NOMO-1 (cell line): ENCODE data around the gene INSM1.

Experiments
- DNase-seq, 2 experiments: peaks; one replicate each; lab custom pipeline; 2025; ENCODE audit not compliant: unreplicated experiment in 2 of 2; lab: John Stamatoyannopoulos, UW

Gene INSM1

GRCh38 chr20:20360464-20360863 lies 7.4 kb upstream of the INSM1 start:
- peak; percentile 58 to 60 for DNase-seq

- no peak for DNase-seq
Measured at GRCh38 chr20:20362774-20363433, 5.0 kb upstream of the INSM1 start.

GRCh38 chr20:20363434-20363798 lies 4.5 kb upstream of the INSM1 start:
- DNase-seq, result no peak

- no peak for DNase-seq
Measured at GRCh38 chr20:20363799-20364592, 3.9 kb upstream of the INSM1 start.

- no peak for DNase-seq
Measured at GRCh38 chr20:20364593-20365479, 3.1 kb upstream of the INSM1 start.

GRCh38 chr20:20365480-20366161 lies 2.3 kb upstream of the INSM1 start:
- no peak for DNase-seq

GRCh38 chr20:20366551-20366875 lies 1.4 kb upstream of the INSM1 start:
- no peak for DNase-seq

- no peak for DNase-seq
Measured at GRCh38 chr20:20366876-20367574, 879 bp upstream of the INSM1 start.

- no peak for DNase-seq
Measured at GRCh38 chr20:20368418-20369249, 730 bp downstream of the INSM1 start.

GRCh38 chr20:20369250-20370093 lies 1.6 kb downstream of the INSM1 start:
- DNase-seq, result no peak

- DNase-seq, result no peak
Measured at GRCh38 chr20:20370094-20370575, 2.2 kb downstream of the INSM1 start.

- DNase-seq, result no peak
Measured at GRCh38 chr20:20371083-20371482, 3.2 kb downstream of the INSM1 start.

- DNase-seq, result no peak
Measured at GRCh38 chr20:20371681-20372080, 3.8 kb downstream of the INSM1 start.

- DNase-seq, result no peak
Measured at GRCh38 chr20:20373091-20373571, 5.2 kb downstream of the INSM1 start.

GRCh38 chr20:20375862-20376261 lies 8.0 kb downstream of the INSM1 start:
- no peak for DNase-seq

GRCh38 chr20:20386192-20386591 lies 18.3 kb downstream of the INSM1 start:
- no peak for DNase-seq

- no peak for DNase-seq
Measured at GRCh38 chr20:20390393-20390792, 22.5 kb downstream of the INSM1 start.

- DNase-seq, result no peak
Measured at GRCh38 chr20:20391115-20391514, 23.2 kb downstream of the INSM1 start.
